PC-3 (cell line): Measurements from ENCODE around the gene BAHD1.

Experiments used
- CTCF ChIP-seq: fragments of 300-600 bp; sonication (generic); conservative IDR thresholded peaks from 2 replicates; pipeline ENCODE4 v1.5.1; 2017; ENCODE audit warnings: antibody characterized with exemption, low read depth, mild to moderate bottlenecking, low read length
- EZH2 ChIP-seq: fragments of 300-600 bp; sonication (generic); IDR thresholded peaks from one replicate; pipeline ENCODE4 v1.6.1; 2017; ENCODE audit warnings: antibody characterized with exemption, mild to moderate bottlenecking, low read length; ENCODE audit not compliant: unreplicated experiment
- EZH2phosphoT487 ChIP-seq: fragments of 300-600 bp; sonication (generic); IDR thresholded peaks from 2 replicates; pipeline ENCODE4 v1.6.1; 2018; ENCODE audit warnings: mild to moderate bottlenecking, antibody characterized with exemption, low read length, borderline replicate concordance

- TF ChIP-seq CTCF: no peak
- no peak for TF ChIP-seq EZH2
- TF ChIP-seq EZH2phosphoT487: no peak
Observed at GRCh38 chr15:40439960-40440742, 602 bp upstream of the BAHD1 start.
